H1 (cell line): ENCODE measurements around the gene SMIM38. TPM values are rescaled to one million over a fixed set of nuclear protein-coding genes. Genes with fewer than 3 reads are reported as not detected.

Source experiments
- CTCF ChIA-PET: fragments of 300-600 bp; sonication (Branson Sonifier 250); formaldehyde crosslinking; loops from one replicate; lab custom pipeline; 2021; ENCODE audit not compliant: partially characterized antibody; lab: Charles Lee
- POLR2A ChIA-PET: fragments of 300-600 bp; sonication (Branson Sonifier 250); formaldehyde crosslinking; loops from one replicate; lab custom pipeline; 2021; ENCODE audit warnings: inconsistent platforms; ENCODE audit not compliant: partially characterized antibody; lab: Charles Lee
- DNase-seq, 2 experiments: peaks; one replicate each; pipeline versions ENCODE4 v3.0.0 to v3.0.0-alpha.2; 2010 to 2022; ENCODE audit warnings: low spot score in 2 of 2, low read depth in 1 of 2, mixed read lengths in 1 of 2
- FAIRE-seq: peaks from 2 replicates; lab custom pipeline; 2011; peaks lifted over from hg19 to GRCh38; lab: Jason Lieb, UNC
- H2AFZ ChIP-seq: 2 replicates; pipeline ENCODE4 v1.8.1; 2012; ENCODE audit warnings: low read length, inconsistent platforms
- H2AK5ac ChIP-seq: 2 replicates; pipeline ENCODE4 v1.6.1; 2013; ENCODE audit warnings: low read depth, low read length
- H2BK120ac ChIP-seq: replicated peaks from 2 replicates; pipeline ENCODE3; 2013; ENCODE audit warnings: low read depth, low read length, inconsistent platforms
- H2BK12ac ChIP-seq: 2 replicates; pipeline ENCODE4 v1.6.1; 2013; ENCODE audit warnings: low read depth, low read length
- H2BK15ac ChIP-seq: 2 replicates; pipeline ENCODE4 v1.6.1; 2013; ENCODE audit warnings: low read length
- H2BK20ac ChIP-seq: 2 replicates; pipeline ENCODE4 v1.6.1; 2013; ENCODE audit warnings: low read length
- H2BK5ac ChIP-seq: 2 replicates; pipeline ENCODE4 v1.6.1; 2013; ENCODE audit warnings: low read depth, low read length
- H3K14ac ChIP-seq: 2 replicates; pipeline ENCODE4 v1.6.1; 2013; ENCODE audit warnings: inconsistent platforms; ENCODE audit not compliant: insufficient read length
- H3K18ac ChIP-seq: 2 replicates; pipeline ENCODE4 v1.6.1; 2013; ENCODE audit warnings: low read length; ENCODE audit errors: extremely low read depth
- H3K23ac ChIP-seq: 2 replicates; pipeline ENCODE4 v1.6.1; 2013; ENCODE audit warnings: inconsistent platforms; ENCODE audit not compliant: insufficient read length
- H3K23me2 ChIP-seq: 2 replicates; pipeline ENCODE4 v1.6.1; 2013; ENCODE audit warnings: low read depth, low read length
- H3K27ac ChIP-seq: 2 replicates; pipeline ENCODE4 v1.6.1; 2011; ENCODE audit warnings: low read depth, low read length, inconsistent platforms
- H3K27me3 ChIP-seq, 4 experiments: replicated peaks in 1 of 4; 1 replicate in 1 of 4; 2 replicates in 3 of 4; pipeline versions ENCODE4 v1.6.1 to v1.8.1; 2011 to 2013; ENCODE audit warnings: low read length in 3 of 4, mild to moderate bottlenecking in 3 of 4, inconsistent platforms in 2 of 4, mixed read lengths in 2 of 4, moderate library complexity in 1 of 4; ENCODE audit not compliant: control insufficient read depth in 3 of 4, insufficient read depth in 3 of 4; ENCODE audit errors: extremely low read depth in 1 of 4
- H3K36me3 ChIP-seq, 4 experiments: 2 replicates each; pipeline versions ENCODE4 v1.6.1 to v1.8.1; 2011 to 2013; ENCODE audit warnings: mild to moderate bottlenecking in 4 of 4, low read length in 3 of 4, moderate library complexity in 2 of 4, control low read depth in 1 of 4, inconsistent platforms in 1 of 4; ENCODE audit not compliant: insufficient read depth in 4 of 4, control insufficient read depth in 2 of 4
- H3K4ac ChIP-seq: replicated peaks from 2 replicates; pipeline ENCODE3; 2013; ENCODE audit warnings: low read length, low read depth, mixed read lengths, inconsistent platforms; ENCODE audit not compliant: insufficient read length
- H3K4me1 ChIP-seq, 4 experiments: replicated peaks in 1 of 4; 1 replicate in 1 of 4; 2 replicates in 3 of 4; pipeline versions ENCODE4 v1.6.1 to v1.8.1; 2011 to 2013; ENCODE audit warnings: low read length in 3 of 4, inconsistent platforms in 2 of 4, mixed read lengths in 1 of 4; ENCODE audit not compliant: insufficient read depth in 4 of 4, control insufficient read depth in 3 of 4
- H3K4me2 ChIP-seq, 2 experiments: 2 replicates each; pipeline versions ENCODE4 v1.6.1 to v1.8.1; 2011 to 2013; ENCODE audit warnings: low read depth in 2 of 2, low read length in 2 of 2, control low read depth in 1 of 2, inconsistent platforms in 1 of 2, mild to moderate bottlenecking in 1 of 2; ENCODE audit not compliant: insufficient read depth in 1 of 2
- H3K4me3 ChIP-seq, 4 experiments: fragments of 200-600, 300-600 bp in 1 of 4; sonication (generic), shearing (Covaris generic), sonication (Bioruptor Twin) in 1 of 4; 2 replicates each; pipeline versions ENCODE4 v1.5.1 to v1.8.1; 2011 to 2016; ENCODE audit warnings: low read length in 4 of 4, low read depth in 3 of 4, control low read depth in 2 of 4, inconsistent platforms in 2 of 4, mild to moderate bottlenecking in 2 of 4, mixed read lengths in 1 of 4, moderate library complexity in 1 of 4; ENCODE audit not compliant: insufficient read depth in 2 of 4; ENCODE audit errors: extremely low read depth in 1 of 4
- H3K56ac ChIP-seq: replicated peaks from 2 replicates; pipeline ENCODE3; 2013; ENCODE audit warnings: low read depth, mild to moderate bottlenecking, mixed read lengths, low read length, inconsistent platforms; ENCODE audit not compliant: insufficient read length
- H3K79me1 ChIP-seq: 2 replicates; pipeline ENCODE4 v1.6.1; 2013; ENCODE audit warnings: low read depth, low read length, control low read depth
- H3K79me2 ChIP-seq, 2 experiments: 2 replicates each; pipeline versions ENCODE4 v1.6.1 to v1.8.1; 2012 to 2013; ENCODE audit warnings: low read length in 2 of 2, mild to moderate bottlenecking in 2 of 2, inconsistent platforms in 1 of 2; ENCODE audit not compliant: insufficient read depth in 2 of 2, control insufficient read depth in 1 of 2
- H3K9ac ChIP-seq, 4 experiments: replicated peaks in 1 of 4; 1 replicate in 1 of 4; 2 replicates in 3 of 4; pipeline versions ENCODE4 v1.6.1 to v1.8.1; 2011 to 2013; ENCODE audit warnings: low read depth in 3 of 4, low read length in 3 of 4, control low read depth in 2 of 4, mild to moderate bottlenecking in 2 of 4, moderate library complexity in 2 of 4, inconsistent platforms in 1 of 4; ENCODE audit errors: extremely low read depth in 1 of 4
- H3K9me3 ChIP-seq, 2 experiments: 2 replicates each; pipeline versions ENCODE4 v1.6.1 to v1.8.1; 2012 to 2013; ENCODE audit warnings: mild to moderate bottlenecking in 2 of 2, moderate library complexity in 2 of 2, control low read depth in 1 of 2, inconsistent platforms in 1 of 2, low read depth in 1 of 2, low read length in 1 of 2, mixed read lengths in 1 of 2; ENCODE audit not compliant: insufficient read depth in 2 of 2
- H4K20me1 ChIP-seq, 2 experiments: replicated peaks in 1 of 2; 2 replicates each; pipeline versions ENCODE3 to v1.8.1; 2011 to 2013; ENCODE audit warnings: inconsistent platforms in 2 of 2, low read length in 2 of 2, mild to moderate bottlenecking in 1 of 2; ENCODE audit not compliant: insufficient read depth in 2 of 2, control insufficient read depth in 1 of 2
- H4K5ac ChIP-seq: 2 replicates; pipeline ENCODE4 v1.6.1; 2013; ENCODE audit warnings: low read length, low read depth, mixed read lengths, inconsistent platforms; ENCODE audit not compliant: insufficient read length
- H4K8ac ChIP-seq: 2 replicates; pipeline ENCODE4 v1.8.0; 2013; ENCODE audit warnings: mild to moderate bottlenecking, moderate library complexity, low read length, inconsistent platforms; ENCODE audit not compliant: insufficient read depth; ENCODE audit errors: extremely low read depth
- H4K91ac ChIP-seq: replicated peaks from 2 replicates; pipeline ENCODE3; 2013; ENCODE audit warnings: low read length, mixed read lengths, inconsistent platforms; ENCODE audit not compliant: insufficient read length
- CHD1 ChIP-seq: IDR thresholded peaks from 2 replicates; pipeline ENCODE4 v1.6.1; 2012; ENCODE audit warnings: low read depth, low read length, improper control_type of control experiment
- EP300 ChIP-seq, 2 experiments: IDR thresholded peaks; 1 replicate in 1 of 2; 2 replicates in 1 of 2; pipeline ENCODE4 v1.6.1; 2011 to 2012; ENCODE audit warnings: low read depth in 2 of 2, low read length in 2 of 2, mild to moderate bottlenecking in 2 of 2, borderline replicate concordance in 1 of 2, inconsistent platforms in 1 of 2, moderate library complexity in 1 of 2
- EZH2 ChIP-seq: fragments of 200-600 bp; sonication (generic); IDR thresholded peaks from 2 replicates; pipeline ENCODE4 v1.7.1; 2012; ENCODE audit warnings: low read depth, mild to moderate bottlenecking, moderate library complexity, low read length, inconsistent platforms; ENCODE audit not compliant: severe bottlenecking
- NANOG ChIP-seq: IDR thresholded peaks from 2 replicates; pipeline ENCODE4 v1.6.1; 2011; ENCODE audit warnings: low read length, low read depth, mild to moderate bottlenecking, inconsistent platforms; ENCODE audit not compliant: insufficient read depth, poor library complexity, severe bottlenecking
- NRF1 ChIP-seq: IDR thresholded peaks from 2 replicates; pipeline ENCODE4 v1.6.1; 2011; ENCODE audit warnings: mild to moderate bottlenecking, low read depth, low read length, improper control_type of control experiment
- POLR2A ChIP-seq, 2 experiments: IDR thresholded peaks; 1 replicate in 1 of 2; 2 replicates in 1 of 2; pipeline ENCODE4 v1.6.1; 2011; ENCODE audit warnings: low read depth in 2 of 2, low read length in 2 of 2, mild to moderate bottlenecking in 2 of 2; ENCODE audit errors: control extremely low read depth in 1 of 2
- POLR2AphosphoS5 ChIP-seq: IDR thresholded peaks from 2 replicates; pipeline ENCODE4 v1.6.1; 2011; ENCODE audit warnings: low read depth, low read length
- POU5F1 ChIP-seq: IDR thresholded peaks from 2 replicates; pipeline ENCODE4 v1.6.1; 2011; ENCODE audit warnings: low read depth, mild to moderate bottlenecking, low read length, moderate library complexity
- RNF2 ChIP-seq: fragments of 200-900, 300-1000 bp; sonication (generic); IDR thresholded peaks from 2 replicates; pipeline ENCODE4 v1.7.1; 2016; ENCODE audit warnings: borderline replicate concordance, low read depth, mild to moderate bottlenecking, antibody characterized with exemption, low read length; ENCODE audit not compliant: poor library complexity, severe bottlenecking; ENCODE audit errors: missing control alignments
- RXRA ChIP-seq: IDR thresholded peaks from 2 replicates; pipeline ENCODE4 v1.6.1; 2011; ENCODE audit warnings: low read depth, mild to moderate bottlenecking, low read length, moderate library complexity; ENCODE audit not compliant: insufficient read depth
- SIN3A ChIP-seq, 2 experiments: IDR thresholded peaks in 1 of 2; conservative IDR thresholded peaks in 1 of 2; 2 replicates each; pipeline ENCODE4 v1.6.1; 2011 to 2012; ENCODE audit warnings: low read length in 2 of 2, improper control_type of control experiment in 1 of 2, low read depth in 1 of 2, mild to moderate bottlenecking in 1 of 2
- SP2 ChIP-seq: IDR thresholded peaks from 2 replicates; pipeline ENCODE4 v1.6.1; 2012; ENCODE audit warnings: mild to moderate bottlenecking, low read length, inconsistent platforms
- SP4 ChIP-seq: IDR thresholded peaks from 2 replicates; pipeline ENCODE4 v1.6.1; 2012; ENCODE audit warnings: low read length, inconsistent platforms
- SRF ChIP-seq: IDR thresholded peaks from 2 replicates; pipeline ENCODE4 v1.6.1; 2011; ENCODE audit warnings: mild to moderate bottlenecking, low read depth, low read length, moderate library complexity
- WGBS, 2 experiments: shearing (Covaris generic) in 1 of 2; methylation state at CpG; one replicate each; pipeline versions ENCODE4 v1.1.6 to v1.1.7; 2013 to 2015; ENCODE audit warnings: low lambda C conversion rate in 2 of 2, mixed read lengths in 2 of 2, inconsistent platforms in 1 of 2, low coverage in 1 of 2, missing lambda C conversion rate in 1 of 2; ENCODE audit not compliant: insufficient replicate concordance in 2 of 2, insufficient coverage in 1 of 2, insufficient read length in 1 of 2; ENCODE audit errors: extremely low coverage in 1 of 2, missing lambda C conversion rate in 1 of 2; 5-methylcytosine and 5-hydroxymethylcytosine counted together
- polyA plus RNA-seq, 7 experiments: library from polyadenylated mRNA; depleted of rRNA in 3 of 7; stranded (reverse) in 5 of 7; unstranded in 2 of 7; fragments of >200 nt in 5 of 7; fragments of 200-250 nt in 2 of 7; gene quantifications; 1 replicate in 5 of 7; 2 replicates in 1 of 7; 4 replicates in 1 of 7; pipeline versions ENCODE4 v1.2.1 to v1.2.3, GENCODE V29; 2011 to 2013; ENCODE audit warnings: missing spikeins in 2 of 7, mixed read lengths in 2 of 7
- total RNA-seq: library from RNA; stranded (reverse); fragmentation: NEBNext Ultra II Directional; extraction: Animal tissue kit (Norgen Biotek cat#: 25700); gene quantifications from 2 replicates; pipeline ENCODE4 v1.2.1, GENCODE V29; 2021

SMIM38 gene
- total and polyA plus RNA-seq, 2 of the 8 experiments (the other 6 are each of a cell fraction or from before 2014, with no cell fraction given) = 0.17 to 0.20 TPM

DNA sequence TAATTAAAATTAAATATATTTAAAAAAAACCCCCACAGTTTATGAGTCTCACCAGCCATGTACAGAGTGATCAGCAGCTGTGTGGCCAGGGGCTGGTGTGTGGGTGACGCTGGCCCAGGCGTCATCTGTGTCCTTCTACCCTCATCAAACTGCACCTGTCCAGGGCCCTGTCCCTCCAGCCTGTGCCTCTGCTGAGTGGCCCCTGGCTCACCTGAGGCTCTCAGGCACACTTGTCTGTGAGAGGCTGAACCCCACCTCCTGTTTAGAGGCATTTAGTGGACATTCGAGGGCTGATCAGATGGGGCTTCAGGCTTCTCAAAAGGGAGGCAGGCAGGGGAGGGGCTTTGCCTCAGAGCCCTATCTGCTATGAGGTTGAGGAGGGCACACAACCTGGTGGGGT is 29.9 kb upstream of the SMIM38 start:
- Histone ChIP-seq H4K91ac (no peak overlapping the region), H3K23ac (no peak overlapping the region), H3K27me3 (peaks cover 0 to 4% (median under 1%) of the 10 kb centered on the region in 4 experiments; a peak in 2 of 7 replicates), H3K4me3 (no peak overlapping the region), H3K9me3 (peaks cover 0 to 3% of the 10 kb centered on the region in 2 experiments; a peak in 2 of 4 replicates), H4K20me1 (no peaks in the 10 kb centered on the region), H3K36me3 (no peaks in the 10 kb centered on the region), H4K5ac (no peak overlapping the region), H2BK120ac (no peak overlapping the region), H2BK20ac (no peak overlapping the region), H2AFZ (no peak overlapping the region), H3K4me2 (no peak overlapping the region), H3K23me2 (peaks cover 3% of the 10 kb centered on the region; the same call in 1 of the 2 replicates), H2BK12ac (peak overlapping the region; percentile 75; the same call in 1 of the 2 replicates), H3K79me2 (no peaks in the 10 kb centered on the region), H3K79me1 (no peaks in the 10 kb centered on the region), H3K18ac (no peak overlapping the region), H3K56ac (no peak overlapping the region), H3K4me1 (peaks cover 0 to 26% (median 18%) of the 10 kb centered on the region in 4 experiments; a peak in 6 of 7 replicates), H3K14ac (no peak overlapping the region), H3K4ac (no peak overlapping the region), H4K8ac (peak overlapping the region; percentile 77), H2AK5ac (peak overlapping the region; percentile 43; the same call in 1 of the 2 replicates), H3K9ac (no peak overlapping the region), H2BK5ac (no peak overlapping the region), H2BK15ac (no peak overlapping the region), H3K27ac (no peak overlapping the region)
- FAIRE-seq = no peak
- DNase-seq = no peak
- 87% methylated on average over 3 of the region's 3 CpGs; no CpG with 5 or more reads in 1 of the 2 experiments for WGBS, 2 experiments
- ChIA-PET CTCF (interaction anchor here (1.4 kb wide), 1 partner anchor 545 kb away, joined by 3 read pairs; no protein-coding TSS in a partner anchor), POLR2A (no interaction called here)
- TF ChIP-seq NANOG (no peak), SIN3A (conservative IDR thresholded peaks at IDR 0.05 in 1 of 2, IDR thresholded peaks at IDR 0.05 in 1 of 2; ENCODE audit: low read depth in 1 of 2, low read length in 2 of 2) (no peak), POLR2AphosphoS5 (no peak), SP2 (no peak), EZH2 (no peak), SP4 (no peak), POLR2A (IDR thresholded peaks at IDR 0.05; ENCODE audit: control extremely low read depth in 1 of 2, low read depth in 2 of 2, low read length in 2 of 2) (no peak), SRF (no peak), POU5F1 (no peak), NRF1 (no peak), RNF2 (no peak), RXRA (no peak), CHD1 (no peak), EP300 (IDR thresholded peaks at IDR 0.05; ENCODE audit: borderline replicate concordance in 1 of 2, low read depth in 2 of 2, low read length in 2 of 2) (no peak)
